SU-DHL-6 (cell line): ENCODE results near the gene ACSS2.

ENCODE experiments used
- CTCF ChIP-seq: fragments of 200-600 bp; sonication (generic); IDR thresholded peaks from one replicate; pipeline ENCODE4 v1.5.1; 2017; ENCODE audit warnings: antibody characterized with exemption, mild to moderate bottlenecking, low read length, moderate library complexity; ENCODE audit not compliant: insufficient read depth, poor library complexity, severe bottlenecking
- EZH2phosphoT487 ChIP-seq: fragments of 200-600 bp; sonication (generic), shearing (Covaris generic); conservative IDR thresholded peaks from 2 replicates; pipeline ENCODE4 v1.6.1; 2018; ENCODE audit warnings: mild to moderate bottlenecking, antibody characterized with exemption, low read length, moderate library complexity, mixed read lengths

- TF ChIP-seq EZH2phosphoT487: no peak
- no peak for TF ChIP-seq CTCF
Observed at GRCh38 chr20:34871320-34871926, 5.0 kb upstream of the ACSS2 start.
